LNCaP clone FGC (cell line): ENCODE measurements around the gene ATP2C2.

Source experiments
- DNase-seq: peaks from one replicate; pipeline ENCODE4 v3.0.0-alpha.2; 2011; ENCODE audit warnings: low read depth
- H3K4me3 ChIP-seq: 2 replicates; pipeline ENCODE4 v1.5.1; 2011; ENCODE audit warnings: mild to moderate bottlenecking, low read depth, low read length, control low read depth
- TF ChIP-seq, protein P1 (sequence below): IDR thresholded peaks from 2 replicates; pipeline ENCODE4 v1.5.1; 2012; ENCODE audit warnings: mild to moderate bottlenecking; ENCODE audit not compliant: control insufficient read depth, insufficient read depth; ENCODE audit errors: extremely low read depth

Gene ATP2C2

DNA sequence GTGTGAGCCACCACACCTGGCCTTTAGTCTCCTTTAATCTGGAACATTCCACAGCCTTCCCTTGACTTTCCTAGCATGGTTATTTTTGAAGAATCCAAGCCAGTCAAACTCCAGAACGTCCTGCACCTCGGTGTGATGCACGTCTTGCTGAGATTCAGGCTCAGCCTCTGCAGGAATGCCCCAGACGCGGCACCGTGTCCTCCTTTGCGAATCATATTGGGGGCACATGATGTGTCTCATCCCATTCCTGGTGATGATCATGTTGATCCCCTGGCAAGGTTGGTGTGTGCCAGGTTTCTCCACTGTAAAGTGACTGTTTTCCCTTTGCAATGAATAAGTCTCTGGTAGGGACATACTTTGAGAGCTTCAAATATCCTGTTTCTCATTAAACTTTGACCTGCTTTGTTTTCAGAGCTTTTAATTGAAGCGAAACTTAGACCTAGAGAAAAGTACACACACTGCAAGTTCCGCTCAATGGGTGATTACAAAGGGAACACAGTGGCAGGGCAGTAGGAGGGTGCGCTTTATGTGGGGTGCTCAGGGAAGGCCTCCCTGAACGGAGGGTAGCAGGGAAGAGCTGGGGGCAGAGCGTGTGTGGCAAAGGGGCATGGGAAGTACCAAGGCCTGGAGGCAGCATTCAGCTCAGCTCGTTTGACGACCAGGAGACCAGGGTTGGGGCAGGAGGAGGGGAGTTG lies 9.6 kb upstream of the ATP2C2 start:
- no peak for DNase-seq
- TF ChIP-seq, protein P1, sequence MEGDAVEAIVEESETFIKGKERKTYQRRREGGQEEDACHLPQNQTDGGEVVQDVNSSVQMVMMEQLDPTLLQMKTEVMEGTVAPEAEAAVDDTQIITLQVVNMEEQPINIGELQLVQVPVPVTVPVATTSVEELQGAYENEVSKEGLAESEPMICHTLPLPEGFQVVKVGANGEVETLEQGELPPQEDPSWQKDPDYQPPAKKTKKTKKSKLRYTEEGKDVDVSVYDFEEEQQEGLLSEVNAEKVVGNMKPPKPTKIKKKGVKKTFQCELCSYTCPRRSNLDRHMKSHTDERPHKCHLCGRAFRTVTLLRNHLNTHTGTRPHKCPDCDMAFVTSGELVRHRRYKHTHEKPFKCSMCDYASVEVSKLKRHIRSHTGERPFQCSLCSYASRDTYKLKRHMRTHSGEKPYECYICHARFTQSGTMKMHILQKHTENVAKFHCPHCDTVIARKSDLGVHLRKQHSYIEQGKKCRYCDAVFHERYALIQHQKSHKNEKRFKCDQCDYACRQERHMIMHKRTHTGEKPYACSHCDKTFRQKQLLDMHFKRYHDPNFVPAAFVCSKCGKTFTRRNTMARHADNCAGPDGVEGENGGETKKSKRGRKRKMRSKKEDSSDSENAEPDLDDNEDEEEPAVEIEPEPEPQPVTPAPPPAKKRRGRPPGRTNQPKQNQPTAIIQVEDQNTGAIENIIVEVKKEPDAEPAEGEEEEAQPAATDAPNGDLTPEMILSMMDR, result no peak
- H3K4me3 ChIP-seq, result no peak overlapping the region

DNA sequence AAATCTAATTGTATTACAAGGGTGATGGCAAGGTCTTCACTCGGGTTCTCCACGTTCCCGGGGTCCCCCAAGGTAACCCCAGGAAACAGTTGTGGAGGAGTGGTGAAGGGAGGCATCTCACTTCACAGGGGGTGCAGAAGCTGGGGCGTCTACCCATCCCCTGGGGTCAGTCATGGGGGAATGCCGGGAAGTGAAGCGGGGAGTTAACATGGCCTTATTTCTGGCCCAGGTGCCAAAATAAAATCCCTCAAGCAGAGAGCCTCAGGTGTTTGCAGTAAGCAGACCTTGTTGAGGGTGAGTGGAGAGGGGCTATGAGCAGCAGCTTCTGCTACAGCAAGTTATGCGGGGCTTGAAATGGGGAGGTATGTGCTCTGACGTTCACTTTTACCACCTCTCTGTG lies 9.0 kb upstream of the ATP2C2 start:
- TF ChIP-seq, protein P1, result no peak
- no peak overlapping the region for H3K4me3 ChIP-seq
- no peak for DNase-seq

DNA sequence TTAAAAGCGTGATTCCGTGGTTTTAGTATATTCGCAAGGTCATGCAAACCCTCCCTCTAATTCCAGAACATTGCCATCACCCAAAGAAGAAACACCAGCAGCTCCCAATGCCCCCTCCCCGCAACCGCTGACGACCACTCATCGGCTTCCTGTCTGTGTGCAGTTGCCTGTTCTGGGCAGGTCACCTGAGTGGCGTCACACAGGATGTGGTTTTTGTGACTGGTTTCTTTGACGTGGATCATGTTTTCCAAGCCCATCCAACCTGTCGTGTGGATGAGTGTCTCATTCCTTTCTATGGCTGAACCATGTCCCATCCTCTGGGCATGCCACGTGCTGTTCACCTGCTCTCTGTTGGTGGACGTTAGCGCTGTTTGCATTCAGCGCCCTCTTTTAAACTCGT lies 8.2 kb upstream of the ATP2C2 start:
- H3K4me3 ChIP-seq, result no peak overlapping the region
- no peak for DNase-seq
- TF ChIP-seq, protein P1, result no peak

DNA sequence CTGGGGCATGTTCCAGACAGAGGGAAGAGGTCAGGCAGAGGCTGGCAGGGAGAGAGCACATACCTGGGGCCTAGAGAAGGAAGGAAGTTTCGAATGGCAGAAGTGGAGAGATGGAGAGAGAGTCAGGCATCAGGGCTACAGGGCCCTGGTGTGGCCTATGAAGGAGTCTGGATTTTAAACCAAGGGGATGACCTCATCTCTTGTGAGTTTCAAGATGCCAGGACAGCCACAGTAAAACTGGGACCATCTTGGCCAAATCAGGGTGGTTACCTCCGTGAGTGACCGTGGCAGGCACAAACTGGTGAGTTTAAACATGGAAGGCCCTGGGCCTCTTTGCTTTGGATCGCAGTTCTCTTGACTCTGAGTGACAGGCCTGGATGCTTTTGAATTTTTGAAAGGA lies 7.6 kb upstream of the ATP2C2 start:
- TF ChIP-seq, protein P1, result no peak
- no peak for DNase-seq
- H3K4me3 ChIP-seq, result no peak overlapping the region

DNA sequence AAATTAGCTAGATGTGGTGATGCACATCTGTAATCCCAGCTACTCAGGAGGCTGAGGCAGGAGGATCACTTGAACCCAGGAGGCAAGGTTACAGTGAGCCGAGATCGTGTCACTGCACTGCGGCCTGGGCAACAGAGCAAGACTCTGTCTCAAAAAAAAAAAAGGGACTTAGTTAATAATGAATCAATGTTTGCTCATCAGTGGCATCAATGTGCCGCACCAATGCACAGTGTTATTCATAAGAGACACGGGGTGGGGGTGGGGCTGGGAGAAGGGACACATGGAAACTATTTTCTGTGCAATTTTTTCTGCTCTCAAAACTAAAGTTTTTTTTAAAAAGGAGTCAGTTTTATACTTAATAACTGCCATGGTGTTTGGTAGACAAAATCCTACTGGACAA lies 6.8 kb upstream of the ATP2C2 start:
- TF ChIP-seq, protein P1, result no peak
- H3K4me3 ChIP-seq, result no peak overlapping the region
- no peak for DNase-seq

DNA sequence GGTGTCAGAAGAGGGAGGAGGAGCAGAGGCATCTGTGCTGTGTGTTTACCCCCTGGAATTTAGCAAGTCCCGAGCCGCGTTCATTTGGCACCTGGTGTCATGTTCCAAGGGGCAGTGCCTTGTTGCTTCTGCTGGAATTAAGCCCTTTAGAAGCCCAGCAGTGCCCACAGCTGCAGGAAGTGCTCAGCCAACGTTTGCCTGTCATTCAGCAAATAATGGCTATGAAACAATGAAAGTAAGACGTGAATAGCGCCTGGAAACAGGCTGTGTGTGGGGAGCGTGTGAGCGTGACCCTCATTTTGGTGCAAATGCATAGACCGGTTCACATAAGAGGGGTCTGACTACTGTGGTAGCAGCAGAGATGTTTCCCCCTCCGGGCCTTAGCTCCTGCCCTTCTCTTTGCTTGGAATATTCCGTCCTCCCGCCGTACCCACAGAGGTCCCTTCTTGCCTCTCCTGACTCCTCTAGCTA lies 5.8 kb upstream of the ATP2C2 start:
- no peak overlapping the region for H3K4me3 ChIP-seq
- TF ChIP-seq, protein P1, result no peak
- DNase-seq, result peak; percentile 28

DNA sequence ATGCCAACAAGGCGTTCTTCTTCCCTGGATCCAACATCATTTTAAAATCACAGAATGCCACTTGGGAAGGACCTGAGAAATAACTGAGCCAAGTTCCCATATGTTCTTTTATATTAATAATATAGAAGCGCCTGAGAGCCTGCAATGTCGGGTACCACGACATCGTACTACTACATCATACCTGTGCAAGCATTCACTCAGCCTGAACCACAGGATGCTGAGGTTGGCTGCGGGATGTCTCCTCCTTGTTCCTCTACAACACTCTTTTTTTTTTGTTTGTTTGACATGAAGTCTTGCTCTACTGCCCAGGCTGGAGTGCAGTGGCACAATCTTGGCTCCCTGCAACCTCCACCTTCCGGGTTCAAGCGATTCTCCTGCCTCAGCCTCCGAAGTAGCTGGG lies 2.1 kb upstream of the ATP2C2 start:
- no peak overlapping the region for H3K4me3 ChIP-seq
- no peak for DNase-seq
- TF ChIP-seq, protein P1, result no peak
